Uterus (tissue), 2 donors: Measurements from ENCODE around the gene FANCC.

Experiments
- CTCF ChIP-seq, 4 experiments: fragments of 200-600 bp in 2 of 4; fragments of 450-650 bp in 2 of 4; sonication (generic) in 2 of 4; IDR thresholded peaks; one replicate each; pipeline ENCODE4 v1.5.1; 2016 to 2019; ENCODE audit warnings: antibody characterized with exemption in 4 of 4, mild to moderate bottlenecking in 2 of 4, moderate library complexity in 1 of 4
- POLR2A ChIP-seq, 2 donors: fragments of 450-650 bp; IDR thresholded peaks; one replicate each; pipeline ENCODE4 v1.6.1; 2016; ENCODE audit warnings: antibody characterized with exemption in 2 of 2, mild to moderate bottlenecking in 1 of 2, moderate library complexity in 1 of 2

- TF ChIP-seq CTCF (IDR thresholded peaks at IDR 0.05) (no peak), POLR2A (IDR thresholded peaks at IDR 0.05) (no peak)
Measured at GRCh38 chr9:95192631-95193030, 124.9 kb downstream of the FANCC start.
